ENCODE results near the gene KCNN2.

Gene KCNN2

GRCh38 chr5:114361724-114362196 is at the start of gene KCNN2:
Gene KCNN2, plus strand, starts transcription at chr5:114362070. Its CDS starts 70 bp downstream, at chr5:114362140.
- peak; percentile 8 for DNase-seq (ENCODE audit: extremely low read depth, low read depth)
- TF ChIP-seq CTCF (IDR thresholded peaks at IDR 0.05; ENCODE audit: low read depth, low read length): no peak

- DNase-seq (ENCODE audit: extremely low read depth, low read depth): no peak
- TF ChIP-seq CTCF (IDR thresholded peaks at IDR 0.05; ENCODE audit: low read depth, low read length): no peak
Measured at GRCh38 chr5:114312658-114313057, 49.2 kb upstream of the KCNN2 start.

DNA sequence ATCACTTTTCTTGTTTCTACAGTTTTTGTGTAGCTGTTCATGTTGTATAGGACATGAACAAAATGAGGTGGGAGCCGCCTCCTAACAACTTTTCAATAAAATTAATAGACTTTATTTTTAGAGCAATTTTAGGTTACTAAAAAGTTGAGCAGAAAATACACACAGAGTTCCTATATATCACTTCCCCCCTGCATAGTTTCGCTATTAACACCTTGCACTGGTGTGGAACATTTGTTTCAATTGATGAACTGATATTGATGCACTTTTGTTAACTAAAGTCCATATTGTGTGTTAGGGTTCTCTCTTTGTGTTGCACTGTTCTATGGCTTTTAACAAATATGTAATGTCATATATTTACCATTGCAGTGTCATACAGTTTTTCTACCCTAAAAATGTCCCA is 47.8 kb upstream of the KCNN2 start:
- no peak for DNase-seq (ENCODE audit: extremely low read depth, low read depth)
- no peak for TF ChIP-seq CTCF (IDR thresholded peaks at IDR 0.05; ENCODE audit: low read depth, low read length)

DNA sequence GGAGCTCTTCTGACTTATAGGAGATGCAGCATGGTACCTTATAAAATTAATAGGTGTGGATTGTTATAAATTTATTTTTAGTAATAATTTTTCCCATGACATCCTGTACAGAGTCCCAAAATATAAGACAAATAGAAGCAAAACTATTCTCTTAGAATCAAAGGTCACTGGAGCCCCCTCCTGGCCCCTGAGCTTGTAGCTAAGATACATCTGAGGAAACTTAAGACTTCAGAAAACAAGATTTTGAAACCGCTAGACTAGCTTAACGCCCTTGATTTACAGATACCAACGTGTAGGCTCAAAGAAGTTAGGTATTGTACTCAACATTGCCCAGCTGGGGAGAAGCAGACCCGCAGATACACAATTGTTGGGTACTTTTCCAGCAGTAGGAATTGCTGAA is 45.7 kb upstream of the KCNN2 start:
- DNase-seq (ENCODE audit: extremely low read depth, low read depth): no peak
- peak; percentile 9; the same call in 1 of the 2 replicates for TF ChIP-seq CTCF (IDR thresholded peaks at IDR 0.05; ENCODE audit: low read depth, low read length)

GRCh38 chr5:114317751-114318150 is 44.1 kb upstream of the KCNN2 start:
- TF ChIP-seq CTCF (IDR thresholded peaks at IDR 0.05; ENCODE audit: low read depth, low read length): no peak

DNA sequence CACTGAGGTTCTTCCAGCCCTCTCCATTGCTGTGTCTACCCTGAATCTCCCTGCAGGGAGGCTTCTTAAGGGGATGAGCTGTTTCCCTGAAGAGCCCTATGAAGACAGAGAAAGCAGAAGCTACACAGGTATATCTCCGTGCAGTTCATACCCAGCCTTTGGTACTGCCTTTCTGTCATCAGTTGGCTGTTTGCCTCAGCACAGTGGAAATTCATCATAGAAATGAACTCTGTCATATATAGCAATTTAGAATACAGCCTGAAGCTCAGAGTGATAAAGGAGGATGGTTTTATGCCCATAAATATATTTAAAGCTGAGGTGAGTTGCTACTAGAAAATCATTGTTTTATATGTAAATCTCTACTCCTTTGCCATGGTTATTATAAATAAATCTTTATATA is 42.6 kb upstream of the KCNN2 start:
- TF ChIP-seq CTCF (IDR thresholded peaks at IDR 0.05; ENCODE audit: low read depth, low read length): no peak
- no peak for DNase-seq (ENCODE audit: extremely low read depth, low read depth)

More at GRCh38 chr5:114317751-114318150, 44.1 kb upstream of the KCNN2 start:
- DNase-seq (ENCODE audit: extremely low read depth, low read depth): no peak

- DNase-seq (ENCODE audit: extremely low read depth, low read depth): no peak
- no peak for TF ChIP-seq CTCF (IDR thresholded peaks at IDR 0.05; ENCODE audit: low read depth, low read length)
Measured at GRCh38 chr5:114319821-114320220, 42.0 kb upstream of the KCNN2 start.

Measured in AG09319 (cell line).